Omental fat pad (tissue), 4 donors: ENCODE data around the gene APOF. TPM values are rescaled to one million over a fixed set of nuclear protein-coding genes. Genes with fewer than 3 reads are reported as not detected.

Experiments used
- ATAC-seq: fragments of 150-250 bp; one replicate; pipeline ENCODE4 v1.9.1; 2016; ENCODE audit warnings: mild to moderate bottlenecking, moderate library complexity; ENCODE audit not compliant: low FRiP score
- DNase-seq: peaks from one replicate; pipeline ENCODE4 v3.0.0-alpha.2; 2019; ENCODE audit warnings: low spot score
- small RNA-seq: library from RNA; depleted of rRNA; stranded (forward); fragments of <200 nt; gene quantifications from one replicate; pipeline ENCODE3, GENCODE V24; 2016
- total RNA-seq, 4 donors: library from RNA; depleted of rRNA; stranded (reverse); fragments of >200 nt; gene quantifications; one replicate each; pipeline ENCODE4 v1.1.0, GENCODE V29; 2016
- TF ChIP-seq, protein P1 (sequence below), 3 donors: fragments of 450-650 bp; IDR thresholded peaks; one replicate each; pipeline ENCODE4 v1.5.1; 2016 to 2017; ENCODE audit warnings: antibody characterized with exemption in 3 of 3, mild to moderate bottlenecking in 3 of 3, moderate library complexity in 2 of 3

Gene APOF
- total RNA-seq, 4 donors from 2014 or later = not detected

DNA sequence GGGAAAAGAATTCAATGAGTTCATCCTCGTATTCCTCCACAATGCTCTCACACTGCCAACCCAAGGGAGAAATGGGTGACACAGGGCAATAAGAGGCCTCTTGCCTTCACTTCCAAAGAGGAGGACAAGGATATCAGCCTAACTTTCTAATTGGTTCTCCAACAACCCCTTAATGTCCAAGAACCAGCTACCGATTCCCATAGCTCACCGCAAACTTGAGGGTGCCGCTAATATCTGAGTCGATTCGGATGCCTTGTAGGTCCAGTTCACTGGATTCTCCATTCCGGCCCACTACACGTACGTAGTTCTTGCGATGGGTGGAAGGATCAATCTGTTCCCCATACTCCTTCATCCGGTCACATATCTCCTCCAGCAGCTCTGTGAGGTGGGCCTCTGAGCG is 51.7 kb downstream of the APOF start:
- no peak for ATAC-seq
- DNase-seq = no peak
- TF ChIP-seq, protein P1, sequence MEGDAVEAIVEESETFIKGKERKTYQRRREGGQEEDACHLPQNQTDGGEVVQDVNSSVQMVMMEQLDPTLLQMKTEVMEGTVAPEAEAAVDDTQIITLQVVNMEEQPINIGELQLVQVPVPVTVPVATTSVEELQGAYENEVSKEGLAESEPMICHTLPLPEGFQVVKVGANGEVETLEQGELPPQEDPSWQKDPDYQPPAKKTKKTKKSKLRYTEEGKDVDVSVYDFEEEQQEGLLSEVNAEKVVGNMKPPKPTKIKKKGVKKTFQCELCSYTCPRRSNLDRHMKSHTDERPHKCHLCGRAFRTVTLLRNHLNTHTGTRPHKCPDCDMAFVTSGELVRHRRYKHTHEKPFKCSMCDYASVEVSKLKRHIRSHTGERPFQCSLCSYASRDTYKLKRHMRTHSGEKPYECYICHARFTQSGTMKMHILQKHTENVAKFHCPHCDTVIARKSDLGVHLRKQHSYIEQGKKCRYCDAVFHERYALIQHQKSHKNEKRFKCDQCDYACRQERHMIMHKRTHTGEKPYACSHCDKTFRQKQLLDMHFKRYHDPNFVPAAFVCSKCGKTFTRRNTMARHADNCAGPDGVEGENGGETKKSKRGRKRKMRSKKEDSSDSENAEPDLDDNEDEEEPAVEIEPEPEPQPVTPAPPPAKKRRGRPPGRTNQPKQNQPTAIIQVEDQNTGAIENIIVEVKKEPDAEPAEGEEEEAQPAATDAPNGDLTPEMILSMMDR (IDR thresholded peaks at IDR 0.05) = no peak

Small RNA genes lying within 50 kb of the gene (small RNA-seq; reads per million reads assigned to genes)
- not detected for gene RNU7-40P

Other genes starting within 250 kb of the APOF start
- 1,000 to 10,000 TPM; 2,553 to 3,094 (median 2,929) TPM for gene RPL41, start 246.2 kb downstream of the APOF start, total RNA-seq
- gene ZC3H10, start 244.6 kb downstream of the APOF start, total RNA-seq = 1 to 10 TPM; 3.5 to 5.5 (median 4.9) TPM
- gene ESYT1, start 234.6 kb downstream of the APOF start, total RNA-seq = 100 to 1,000 TPM; 129 to 447 (median 345) TPM
- 10 to 100 TPM; 25.8 to 42.4 (median 31.8) TPM for gene MYL6B, start 210.3 kb downstream of the APOF start, total RNA-seq
- 1,000 to 10,000 TPM; 2,379 to 4,265 (median 3,293) TPM for gene MYL6, start 204.5 kb downstream of the APOF start, total RNA-seq
- gene SMARCC2, start 173.4 kb downstream of the APOF start, total RNA-seq = 100 to 1,000 TPM in 1 of 4 donors, 10 to 100 TPM in 3; 65.5 to 101 (median 82.1) TPM
- 100 to 1,000 TPM in 1 of 4 donors, 10 to 100 TPM in 3; 50.0 to 128 (median 76.2) TPM for gene RNF41, start 140.9 kb downstream of the APOF start, total RNA-seq
- 10 to 100 TPM; 13.2 to 24.3 (median 17.2) TPM for gene NABP2, start 138.5 kb downstream of the APOF start, total RNA-seq
- gene SLC39A5, start 132.8 kb downstream of the APOF start, total RNA-seq = not detected
- 10 to 100 TPM; 13.6 to 19.2 (median 16.8) TPM for gene ANKRD52, start 104.5 kb downstream of the APOF start, total RNA-seq
- gene COQ10A, start 95.9 kb downstream of the APOF start, total RNA-seq = 10 to 100 TPM in 3 of 4 donors, 1 to 10 TPM in 1; 9.0 to 18.1 (median 13.5) TPM
- 100 to 1,000 TPM; 143 to 210 (median 194) TPM for gene CS, start 62.5 kb downstream of the APOF start, total RNA-seq
- 10 to 100 TPM; 60.4 to 77.8 (median 69.7) TPM for gene CNPY2, start 46.9 kb downstream of the APOF start, total RNA-seq
- gene PAN2, start 28.9 kb downstream of the APOF start, total RNA-seq = 10 to 100 TPM; 17.3 to 57.8 (median 40.7) TPM
- gene IL23A, start 24.0 kb downstream of the APOF start, total RNA-seq = 1 to 10 TPM in 1 of 4 donors, not detected in 3; 2.2 TPM
- 100 to 1,000 TPM; 137 to 256 (median 177) TPM for gene STAT2, start 2.8 kb downstream of the APOF start, total RNA-seq
- gene TIMELESS, start 86.6 kb upstream of the APOF start, total RNA-seq = 1 to 10 TPM; 3.2 to 6.8 (median 4.3) TPM
- not detected for gene MIP, start 91.8 kb upstream of the APOF start, total RNA-seq
- 1 to 10 TPM; 2.3 to 4.7 (median 2.9) TPM for gene SPRYD4, start 105.7 kb upstream of the APOF start, total RNA-seq
- gene GLS2, start 125.3 kb upstream of the APOF start, total RNA-seq = 1 to 10 TPM in 2 of 4 donors, under 1 TPM in 1, not detected in 1; 0.88 to 2.6 (median 1.7) TPM
- gene RBMS2, start 159.0 kb upstream of the APOF start, total RNA-seq = 10 to 100 TPM; 22.2 to 63.8 (median 30.6) TPM